Tibial artery (tissue), 4 donors: ENCODE measurements around the gene FLOT1.

Source experiments
- DNase-seq, 2 donors: peaks; one replicate each; pipeline ENCODE4 v3.0.0-alpha.2; 2019
- H3K27ac ChIP-seq, 2 donors: fragments of 200-600 bp; sonication (generic) in 1 of 2; 1 replicate in 1 of 2; 2 replicates in 1 of 2; pipeline ENCODE4 v1.5.1; 2018 to 2019; ENCODE audit warnings: mild to moderate bottlenecking in 1 of 2
- H3K27me3 ChIP-seq, 2 donors: fragments of 200-600 bp; sonication (generic) in 1 of 2; one replicate each; pipeline versions ENCODE4 v1.5.1 to v1.6.0; 2016 to 2019
- H3K36me3 ChIP-seq, 3 donors: fragments of 200-600 bp; sonication (generic) in 2 of 3; one replicate each; pipeline ENCODE4 v1.5.1; 2016 to 2019; ENCODE audit warnings: mild to moderate bottlenecking in 2 of 3
- H3K4me1 ChIP-seq, 4 donors: fragments of 200-600 bp; sonication (generic) in 2 of 4; 1 replicate in 3 of 4; 2 replicates in 1 of 4; pipeline ENCODE4 v1.5.1; 2016 to 2019
- H3K4me3 ChIP-seq, 2 donors: fragments of 200-600 bp; sonication (generic) in 1 of 2; 1 replicate in 1 of 2; 2 replicates in 1 of 2; pipeline ENCODE4 v1.5.1; 2018 to 2019; ENCODE audit warnings: mild to moderate bottlenecking in 2 of 2
- H3K9me3 ChIP-seq, 3 donors: fragments of 200-600 bp; sonication (generic) in 1 of 3; one replicate each; pipeline ENCODE4 v1.5.1; 2016 to 2019
- CTCF ChIP-seq, 2 experiments: fragments of 200-600 bp in 1 of 2; fragments of 450-650 bp in 1 of 2; IDR thresholded peaks; one replicate each; pipeline ENCODE4 v1.5.1; 2017 to 2019; ENCODE audit warnings: antibody characterized with exemption in 2 of 2, mild to moderate bottlenecking in 1 of 2, moderate library complexity in 1 of 2
- intact Hi-C: fragments of 100-400 bp; cut with DNase I; formaldehyde crosslinking; loops from one replicate; pipeline ENCODE4 v1.15.0; 2023; ENCODE audit warnings: low total_unique reads

FLOT1 gene

GRCh38 chr6:30700340-30700739, 42.1 kb downstream of the FLOT1 start:
- Histone ChIP-seq H3K4me1 (peaks cover 0 to 9% (median 3%) of the 10 kb centered on the region in 4 donors), H3K4me3 (no peak overlapping the region), H3K27ac (no peak overlapping the region), H3K36me3 (peaks cover 6 to 44% (median 28%) of the 10 kb centered on the region in 3 donors), H3K27me3 (no peaks in the 10 kb centered on the region), H3K9me3 (no peaks in the 10 kb centered on the region)
- TF ChIP-seq CTCF (IDR thresholded peaks at IDR 0.05), result no peak
- peak; percentile 56 to 58 for DNase-seq
- intact Hi-C loops, result no loop called here

GRCh38 chr6:30696432-30696831, 46.1 kb downstream of the FLOT1 start:
- no peak for TF ChIP-seq CTCF (IDR thresholded peaks at IDR 0.05)
- Histone ChIP-seq H3K27ac (no peak overlapping the region), H3K36me3 (peaks cover 0 to 7% (median 6%) of the 10 kb centered on the region in 3 donors), H3K9me3 (no peaks in the 10 kb centered on the region), H3K4me1 (peaks cover 0 to 17% (median 10%) of the 10 kb centered on the region in 4 donors), H3K4me3 (no peak overlapping the region), H3K27me3 (no peaks in the 10 kb centered on the region)
- no peak for DNase-seq
- intact Hi-C loops, result no loop called here

DNA sequence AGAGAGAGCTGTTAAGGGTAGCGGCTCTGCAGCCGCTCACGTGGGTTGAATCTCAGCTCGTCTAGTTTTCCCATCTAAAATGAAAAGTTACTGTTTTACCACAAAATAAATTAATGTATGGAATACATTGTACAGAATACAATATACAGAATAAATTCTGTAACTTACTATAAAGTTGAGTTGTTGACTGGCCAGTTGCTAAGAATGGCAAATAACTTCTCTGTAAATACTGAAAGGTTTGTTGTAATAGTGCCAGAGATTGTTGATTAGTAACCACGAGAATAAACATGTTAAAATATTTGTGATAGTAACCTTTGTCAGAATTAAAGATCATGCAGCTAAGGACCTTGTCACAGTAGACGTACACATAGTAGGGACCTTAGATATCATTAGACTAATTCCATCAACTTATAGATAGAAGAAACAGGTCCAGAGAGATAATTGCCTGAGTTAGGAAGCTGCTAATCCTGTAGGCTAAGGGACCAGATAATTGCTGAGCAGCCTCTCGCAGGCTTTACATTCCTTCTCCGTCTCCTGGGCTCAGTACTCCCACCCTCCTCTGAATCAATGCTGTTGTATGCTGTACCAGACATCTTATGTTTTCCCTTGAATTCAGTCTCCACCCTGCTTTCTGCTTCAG, 51.2 kb downstream of the FLOT1 start:
- no peaks in the 10 kb centered on the region for H3K9me3 ChIP-seq
- peak overlapping the region; percentile 94 to 100 for H3K27ac ChIP-seq
- no peaks in the 10 kb centered on the region for H3K27me3 ChIP-seq
- peak overlapping the region; percentile 61 to 69 for H3K4me3 ChIP-seq
- H3K36me3 ChIP-seq, result no peaks in the 10 kb centered on the region
- intact Hi-C loops, result loop anchor here (2.0 kb wide), 1 partner anchor 25 kb away; the partner anchor contains the start of gene MDC1
- H3K4me1 ChIP-seq, result peaks cover 0 to 51% (median 42%) of the 10 kb centered on the region in 4 donors
- DNase-seq, result peak in 1 of 2 donors; percentile 34
- TF ChIP-seq CTCF (IDR thresholded peaks at IDR 0.05), result no peak

DNA sequence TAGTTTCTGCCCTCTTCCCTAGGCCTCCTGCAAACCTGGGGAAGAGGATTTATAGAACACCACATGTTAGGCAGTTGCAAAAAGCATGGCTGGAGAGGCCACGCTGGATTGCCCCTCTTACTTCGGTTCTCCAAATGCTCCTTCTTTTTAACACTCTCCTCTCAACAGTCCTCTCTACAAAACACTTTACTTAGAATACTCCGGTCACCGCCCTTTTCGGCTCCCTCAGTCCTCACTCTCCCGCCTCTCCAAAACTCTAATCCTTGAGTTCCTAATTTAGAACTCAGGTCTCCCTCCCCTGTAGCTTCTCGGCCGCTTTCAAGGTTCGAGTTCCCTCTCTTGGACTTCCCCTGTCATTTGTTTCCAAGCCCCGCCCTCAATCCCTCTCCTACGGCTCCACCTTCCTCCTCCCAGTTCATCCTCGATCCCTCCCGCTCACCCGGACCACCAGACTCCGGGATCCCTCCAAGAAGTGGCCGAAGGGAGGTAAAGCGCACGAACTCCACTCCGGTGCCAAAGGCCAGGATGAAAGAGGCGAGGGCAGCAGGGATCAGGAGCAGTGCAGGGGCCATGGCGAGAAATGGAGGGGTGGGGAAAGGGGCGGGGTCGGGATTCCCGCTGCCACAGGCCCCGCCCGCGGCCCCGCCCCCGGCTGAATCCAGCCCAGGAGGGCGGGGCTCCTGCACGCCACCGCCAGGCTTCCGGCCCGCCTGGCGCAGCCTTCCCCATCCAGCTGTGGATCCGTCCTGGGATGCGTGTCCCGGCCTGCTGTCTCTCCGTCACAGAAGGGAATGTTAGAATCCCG, 51.9 kb downstream of the FLOT1 start, which contains the start of gene NRM:
NRM (minus strand) TSS at position 582 of the 805 bp plus-strand sequence; CDS start at position 572, 10 bp downstream.
- Histone ChIP-seq H3K27me3 (no peaks in the 10 kb centered on the region), H3K36me3 (no peaks in the 10 kb centered on the region), H3K4me3 (peak within 1 kb of the TSS; percentile 61 to 69), H3K27ac (peak within 1 kb of the TSS; percentile 94 to 100), H3K4me1 (peaks cover 0 to 54% (median 39%) of the 10 kb centered on the region in 4 donors), H3K9me3 (no peaks in the 10 kb centered on the region)
- peak; percentile 89 to 94 for DNase-seq
- TF ChIP-seq CTCF (IDR thresholded peaks at IDR 0.05), result no peak
- intact Hi-C loops, result loop anchor here (2.0 kb wide), 1 partner anchor 26 kb away; the partner anchor contains the start of gene MDC1

GRCh38 chr6:30689985-30690384, 52.5 kb downstream of the FLOT1 start:
- Histone ChIP-seq H3K27me3 (no peaks in the 10 kb centered on the region), H3K9me3 (no peaks in the 10 kb centered on the region), H3K27ac (peak overlapping the region; percentile 94 to 100), H3K36me3 (no peaks in the 10 kb centered on the region), H3K4me3 (peak overlapping the region; percentile 61 to 69), H3K4me1 (peaks cover 0 to 57% (median 36%) of the 10 kb centered on the region in 4 donors)
- DNase-seq, result peak in 1 of 2 donors; percentile 63
- TF ChIP-seq CTCF (IDR thresholded peaks at IDR 0.05), result no peak
- intact Hi-C loops, result loop anchor here (2.0 kb wide), 1 partner anchor 27 kb away; the partner anchor contains the start of gene MDC1
